Astrocyte (in vitro differentiated cells and primary cell): Measurements from ENCODE around the gene FBXO34. TPM values are rescaled to one million over a fixed set of nuclear protein-coding genes. Genes with fewer than 3 reads are reported as not detected.

Source experiments
- DNase-seq: peaks from one replicate; pipeline ENCODE4 v3.0.0-alpha.2; 2010; ENCODE audit warnings: low read depth
- FAIRE-seq: peaks from 2 replicates; lab custom pipeline; 2011; peaks lifted over from hg19 to GRCh38; lab: Jason Lieb, UNC
- H2AFZ ChIP-seq: 2 replicates; pipeline ENCODE4 v1.6.0; 2012; ENCODE audit warnings: low read depth, low read length, inconsistent platforms
- H3K27ac ChIP-seq: 2 replicates; pipeline ENCODE4 v1.5.1; 2011; ENCODE audit warnings: low read depth, low read length, inconsistent platforms
- H3K27me3 ChIP-seq: 2 replicates; pipeline ENCODE4 v1.6.0; 2011; ENCODE audit warnings: low read length, inconsistent platforms; ENCODE audit not compliant: insufficient read depth
- H3K36me3 ChIP-seq: 2 replicates; pipeline ENCODE4 v1.5.1; 2011; ENCODE audit warnings: low read length, inconsistent platforms; ENCODE audit not compliant: insufficient read depth
- H3K4me1 ChIP-seq: 2 replicates; pipeline ENCODE4 v1.5.1; 2011; ENCODE audit warnings: low read length, inconsistent platforms; ENCODE audit not compliant: insufficient read depth
- H3K4me2 ChIP-seq: 2 replicates; pipeline ENCODE4 v1.6.0; 2012; ENCODE audit warnings: low read length, inconsistent platforms
- H3K4me3 ChIP-seq: 2 replicates; pipeline ENCODE4 v1.5.1; 2011; ENCODE audit warnings: low read depth, mild to moderate bottlenecking, low read length, inconsistent platforms; ENCODE audit not compliant: insufficient read depth
- H3K79me2 ChIP-seq: 2 replicates; pipeline ENCODE4 v1.6.0; 2012; ENCODE audit warnings: mild to moderate bottlenecking, low read length, inconsistent platforms; ENCODE audit not compliant: insufficient read depth
- H3K9ac ChIP-seq: 2 replicates; pipeline ENCODE4 v1.6.0; 2012; ENCODE audit warnings: mild to moderate bottlenecking, low read length, inconsistent platforms
- H3K9me3 ChIP-seq: 2 replicates; pipeline ENCODE4 v1.5.1; 2012; ENCODE audit warnings: low read depth, mild to moderate bottlenecking, low read length, inconsistent platforms; ENCODE audit not compliant: insufficient read depth
- H4K20me1 ChIP-seq: 2 replicates; pipeline ENCODE4 v1.6.0; 2012; ENCODE audit warnings: low read length, inconsistent platforms; ENCODE audit not compliant: insufficient read depth
- H3K27ac Mint-ChIP-seq: one replicate; pipeline ENCODE4 v1.8.0; 2021; ENCODE audit warnings: mild to moderate bottlenecking, mixed read lengths; ENCODE audit not compliant: unreplicated experiment
- H3K27me3 Mint-ChIP-seq: one replicate; pipeline ENCODE4 v1.8.0; 2021; ENCODE audit warnings: low read depth, mixed read lengths; ENCODE audit not compliant: unreplicated experiment
- H3K36me3 Mint-ChIP-seq: one replicate; pipeline ENCODE4 v1.8.0; 2021; ENCODE audit warnings: low read depth, mixed read lengths; ENCODE audit not compliant: unreplicated experiment
- H3K4me1 Mint-ChIP-seq: one replicate; pipeline ENCODE4 v1.8.0; 2021; ENCODE audit warnings: low read depth, mixed read lengths; ENCODE audit not compliant: unreplicated experiment
- H3K4me3 Mint-ChIP-seq: one replicate; pipeline ENCODE4 v1.8.0; 2021; ENCODE audit warnings: mild to moderate bottlenecking, moderate library complexity, mixed read lengths; ENCODE audit not compliant: unreplicated experiment
- H3K9me3 Mint-ChIP-seq: one replicate; pipeline ENCODE4 v1.8.0; 2021; ENCODE audit warnings: mild to moderate bottlenecking, mixed read lengths; ENCODE audit not compliant: unreplicated experiment
- EZH2 ChIP-seq: IDR thresholded peaks from 2 replicates; pipeline ENCODE4 v1.6.1; 2012; ENCODE audit warnings: mild to moderate bottlenecking, low read length, inconsistent platforms; ENCODE audit not compliant: insufficient read depth
- total RNA-seq: library from RNA; stranded (reverse); gene quantifications from 2 replicates; pipeline ENCODE4 v1.2.1, GENCODE V29; 2021
- TF ChIP-seq, protein P1 (sequence below): IDR thresholded peaks from 2 replicates; pipeline ENCODE4 v1.5.1; 2011; ENCODE audit warnings: low read depth, mild to moderate bottlenecking, inconsistent platforms, low read length, moderate library complexity; ENCODE audit not compliant: insufficient read depth

FBXO34 gene
- total RNA-seq, 1 donor from 2014 or later = 23.4 TPM

DNA sequence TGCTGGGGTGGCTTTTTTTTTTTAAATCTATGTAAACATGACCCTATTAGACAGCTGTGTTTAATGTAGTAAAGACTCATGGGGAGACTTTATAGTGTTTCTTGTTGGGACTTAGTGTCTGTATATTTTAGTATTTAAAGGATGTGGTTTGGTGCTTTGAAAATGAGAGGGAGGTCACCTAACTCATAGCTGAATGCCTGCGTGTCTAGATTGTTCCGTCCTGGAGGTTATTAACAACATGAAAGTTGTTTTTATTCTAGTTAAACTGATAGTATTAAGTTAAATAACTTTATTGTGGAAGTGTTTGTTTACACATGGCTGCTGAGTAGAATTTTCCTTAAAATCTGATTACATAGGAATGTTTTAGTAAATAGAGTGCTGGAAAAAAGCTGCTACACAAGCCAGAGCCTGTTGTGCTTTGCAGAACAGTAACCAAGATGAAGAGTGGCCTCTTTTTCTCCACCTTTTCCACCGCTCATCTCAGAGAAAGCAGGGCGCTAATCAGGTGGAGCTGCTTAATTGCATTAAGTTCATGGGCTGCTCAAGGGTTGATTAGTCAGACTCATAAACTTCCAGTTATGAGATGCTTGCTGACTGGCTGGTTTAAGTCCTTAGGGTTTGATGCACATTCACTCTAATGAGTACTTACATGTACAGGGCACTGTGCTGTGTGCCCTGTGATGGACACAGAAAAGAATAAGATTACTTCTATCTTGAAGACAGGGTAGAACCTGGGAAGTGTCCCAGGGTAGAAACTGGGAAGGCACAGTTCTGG, 62.7 kb downstream of the FBXO34 start:
- Histone ChIP-seq H3K27ac (no peak overlapping the region), H3K79me2 (peaks cover 57% of the 10 kb centered on the region), H4K20me1 (peaks cover 60% of the 10 kb centered on the region), H3K9ac (no peak overlapping the region), H3K36me3 (no peaks in the 10 kb centered on the region), H3K4me2 (peak overlapping the region; percentile 40), H3K9me3 (no peaks in the 10 kb centered on the region), H3K4me3 (no peak overlapping the region), H3K27me3 (no peaks in the 10 kb centered on the region), H3K4me1 (peaks cover 8% of the 10 kb centered on the region), H2AFZ (no peak overlapping the region)
- H3K36me3 Mint-ChIP-seq = peaks cover 2% of the 10 kb centered on the region
- H3K9me3 Mint-ChIP-seq = no peaks in the 10 kb centered on the region
- TF ChIP-seq, protein P1, sequence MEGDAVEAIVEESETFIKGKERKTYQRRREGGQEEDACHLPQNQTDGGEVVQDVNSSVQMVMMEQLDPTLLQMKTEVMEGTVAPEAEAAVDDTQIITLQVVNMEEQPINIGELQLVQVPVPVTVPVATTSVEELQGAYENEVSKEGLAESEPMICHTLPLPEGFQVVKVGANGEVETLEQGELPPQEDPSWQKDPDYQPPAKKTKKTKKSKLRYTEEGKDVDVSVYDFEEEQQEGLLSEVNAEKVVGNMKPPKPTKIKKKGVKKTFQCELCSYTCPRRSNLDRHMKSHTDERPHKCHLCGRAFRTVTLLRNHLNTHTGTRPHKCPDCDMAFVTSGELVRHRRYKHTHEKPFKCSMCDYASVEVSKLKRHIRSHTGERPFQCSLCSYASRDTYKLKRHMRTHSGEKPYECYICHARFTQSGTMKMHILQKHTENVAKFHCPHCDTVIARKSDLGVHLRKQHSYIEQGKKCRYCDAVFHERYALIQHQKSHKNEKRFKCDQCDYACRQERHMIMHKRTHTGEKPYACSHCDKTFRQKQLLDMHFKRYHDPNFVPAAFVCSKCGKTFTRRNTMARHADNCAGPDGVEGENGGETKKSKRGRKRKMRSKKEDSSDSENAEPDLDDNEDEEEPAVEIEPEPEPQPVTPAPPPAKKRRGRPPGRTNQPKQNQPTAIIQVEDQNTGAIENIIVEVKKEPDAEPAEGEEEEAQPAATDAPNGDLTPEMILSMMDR = no peak
- TF ChIP-seq EZH2 = no peak
- no peak overlapping the region for H3K4me3 Mint-ChIP-seq
- H3K4me1 Mint-ChIP-seq = peaks cover 31% of the 10 kb centered on the region
- H3K27ac Mint-ChIP-seq = peak overlapping the region; percentile 44
- no peaks in the 10 kb centered on the region for H3K27me3 Mint-ChIP-seq
- FAIRE-seq = no peak
- DNase-seq = peak; percentile 25

DNA sequence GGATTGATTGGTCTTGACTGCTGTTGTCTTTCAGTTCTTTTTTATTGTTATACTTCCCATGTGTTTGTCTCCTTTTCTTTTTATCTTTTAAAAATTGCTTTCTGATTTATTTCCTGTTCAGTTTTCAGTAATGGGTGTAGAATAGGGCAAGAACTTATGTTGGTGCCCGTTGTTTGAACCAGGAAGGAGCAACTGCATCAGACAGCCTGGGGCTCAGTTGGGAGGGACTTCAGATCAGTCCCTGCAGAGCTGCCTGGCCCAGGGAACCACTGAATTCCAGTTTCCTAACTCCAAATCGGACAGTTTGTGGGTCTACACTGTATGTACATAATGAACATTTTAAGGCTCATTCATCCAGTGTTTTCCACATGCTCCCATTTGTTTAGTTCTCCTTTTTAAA, 64.9 kb downstream of the FBXO34 start:
- Mint-ChIP-seq H3K27me3 (no peaks in the 10 kb centered on the region), H3K4me1 (peaks cover 39% of the 10 kb centered on the region), H3K36me3 (peaks cover 3% of the 10 kb centered on the region), H3K27ac (no peak overlapping the region), H3K9me3 (no peaks in the 10 kb centered on the region), H3K4me3 (no peak overlapping the region)
- no peak for FAIRE-seq
- H4K20me1 ChIP-seq = peaks cover 66% of the 10 kb centered on the region
- no peaks in the 10 kb centered on the region for H3K9me3 ChIP-seq
- H3K9ac ChIP-seq = no peak overlapping the region
- no peak for DNase-seq
- H3K4me2 ChIP-seq = no peak overlapping the region
- H3K79me2 ChIP-seq = peaks cover 60% of the 10 kb centered on the region
- no peak overlapping the region for H3K27ac ChIP-seq
- H3K27me3 ChIP-seq = no peaks in the 10 kb centered on the region
- H2AFZ ChIP-seq = no peak overlapping the region
- no peaks in the 10 kb centered on the region for H3K36me3 ChIP-seq
- peaks cover 8% of the 10 kb centered on the region for H3K4me1 ChIP-seq
- TF ChIP-seq, protein P1 = no peak
- TF ChIP-seq EZH2 = no peak
- H3K4me3 ChIP-seq = no peak overlapping the region

DNA sequence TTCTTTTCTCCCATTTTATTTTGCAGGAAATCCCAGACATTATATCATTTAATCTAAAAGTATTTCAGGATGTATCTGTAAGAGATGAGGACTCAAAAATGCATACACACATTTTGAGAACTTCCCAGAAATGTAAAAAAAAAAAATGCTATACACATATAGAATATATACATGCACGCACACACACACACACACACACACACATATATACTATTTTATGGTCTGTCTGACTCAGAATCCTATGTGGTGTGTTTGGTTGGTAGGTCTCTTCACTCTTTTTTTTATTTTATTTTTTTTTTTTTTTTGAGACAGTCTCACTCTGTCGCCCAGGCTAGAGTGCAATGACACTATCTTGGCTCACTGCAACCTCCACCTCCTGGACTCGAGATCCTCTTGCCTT, 65.5 kb downstream of the FBXO34 start:
- H3K9me3 ChIP-seq = no peaks in the 10 kb centered on the region
- FAIRE-seq = no peak
- no peak overlapping the region for H3K9ac ChIP-seq
- H3K79me2 ChIP-seq = peaks cover 65% of the 10 kb centered on the region
- no peak overlapping the region for H3K4me2 ChIP-seq
- no peak for DNase-seq
- no peaks in the 10 kb centered on the region for H3K27me3 ChIP-seq
- no peaks in the 10 kb centered on the region for H3K36me3 ChIP-seq
- H3K4me1 Mint-ChIP-seq = peaks cover 43% of the 10 kb centered on the region
- H3K27ac ChIP-seq = no peak overlapping the region
- H3K27me3 Mint-ChIP-seq = no peaks in the 10 kb centered on the region
- no peak overlapping the region for H2AFZ ChIP-seq
- no peak overlapping the region for H3K4me3 ChIP-seq
- H3K36me3 Mint-ChIP-seq = peaks cover 3% of the 10 kb centered on the region
- no peaks in the 10 kb centered on the region for H3K9me3 Mint-ChIP-seq
- H3K4me1 ChIP-seq = peaks cover 8% of the 10 kb centered on the region
- no peak overlapping the region for H3K4me3 Mint-ChIP-seq
- H4K20me1 ChIP-seq = peaks cover 69% of the 10 kb centered on the region
- no peak overlapping the region for H3K27ac Mint-ChIP-seq
- TF ChIP-seq, protein P1 = no peak
- TF ChIP-seq EZH2 = no peak
